IMR-90 (cell line): ENCODE results near the gene SPEF2. TPM values are rescaled to one million over a fixed set of nuclear protein-coding genes. Genes with fewer than 3 reads are reported as not detected.

ENCODE experiments used
- ATAC-seq: fragments of 200-7000 bp; cut with Tn5 transposase; 2 replicates; pipeline ENCODE4 v1.9.1; 2020; ENCODE audit warnings: low read depth, mild to moderate bottlenecking, moderate library complexity
- BruUV-seq: library from RNA; stranded (reverse); fragments of 400-500 nt; replicated peaks from 2 replicates; lab custom pipeline; 2021; lab: Mats Ljungman, UMichigan
- CTCF ChIA-PET: fragments of 300-600 bp; formaldehyde crosslinking; extraction: SDS; loops from one replicate; lab custom pipeline; 2021; ENCODE audit warnings: antibody characterized with exemption; lab: Yijun Ruan, JAX
- POLR2A ChIA-PET: fragments of 300-600 bp; sonication (Branson Sonifier 250); formaldehyde crosslinking; loops from one replicate; lab custom pipeline; 2022; ENCODE audit warnings: antibody characterized with exemption; ENCODE audit not compliant: unreplicated experiment; lab: Charles Lee
- DNase-seq: peaks from one replicate; pipeline ENCODE4 v3.0.0; 2013
- H2AFZ ChIP-seq: replicated peaks from 2 replicates; pipeline ENCODE3; 2013; ENCODE audit warnings: low read length, mild to moderate bottlenecking; ENCODE audit not compliant: poor library complexity
- H2AK5ac ChIP-seq: 2 replicates; pipeline ENCODE4 v1.6.1; 2013; ENCODE audit warnings: low read depth, low read length, inconsistent platforms
- H2AK9ac ChIP-seq: replicated peaks from 2 replicates; pipeline ENCODE3; 2013; ENCODE audit warnings: mild to moderate bottlenecking, low read depth, low read length, moderate library complexity; ENCODE audit not compliant: poor library complexity
- H2BK120ac ChIP-seq: 2 replicates; pipeline ENCODE4 v1.6.1; 2013; ENCODE audit warnings: low read depth, low read length, inconsistent platforms
- H2BK15ac ChIP-seq: 3 replicates; pipeline ENCODE4 v1.6.1; 2013; ENCODE audit warnings: low read depth, low read length, inconsistent platforms
- H2BK20ac ChIP-seq: 2 replicates; pipeline ENCODE4 v1.6.1; 2013; ENCODE audit warnings: low read depth, mild to moderate bottlenecking, inconsistent platforms, low read length, moderate library complexity
- H2BK5ac ChIP-seq: 2 replicates; pipeline ENCODE4 v1.6.1; 2013; ENCODE audit warnings: mild to moderate bottlenecking, low read depth, low read length, inconsistent platforms; ENCODE audit not compliant: poor library complexity, severe bottlenecking
- H3K14ac ChIP-seq: replicated peaks from 2 replicates; pipeline ENCODE4 v1.6.1; 2013; ENCODE audit warnings: low read depth, low read length, inconsistent platforms
- H3K18ac ChIP-seq: 2 replicates; pipeline ENCODE4 v1.6.1; 2013; ENCODE audit warnings: low read depth, low read length, control low read depth
- H3K23ac ChIP-seq: 2 replicates; pipeline ENCODE4 v1.6.1; 2013; ENCODE audit warnings: low read depth, low read length, inconsistent platforms
- H3K27ac ChIP-seq: 2 replicates; pipeline ENCODE4 v1.5.1; 2013; ENCODE audit warnings: mild to moderate bottlenecking, control low read depth, low read length; ENCODE audit not compliant: insufficient read depth
- H3K27me3 ChIP-seq: 2 replicates; pipeline ENCODE4 v1.6.1; 2013; ENCODE audit warnings: low read length; ENCODE audit not compliant: control insufficient read depth, insufficient read depth
- H3K36me3 ChIP-seq: 2 replicates; pipeline ENCODE4 v1.6.1; 2013; ENCODE audit warnings: low read length, mixed read lengths; ENCODE audit not compliant: control insufficient read depth, insufficient read depth
- H3K4ac ChIP-seq: 2 replicates; pipeline ENCODE4 v1.6.1; 2013; ENCODE audit warnings: low read depth, low read length, inconsistent platforms
- H3K4me1 ChIP-seq: 2 replicates; pipeline ENCODE4 v1.6.1; 2013; ENCODE audit warnings: low read length, mixed read lengths; ENCODE audit not compliant: control insufficient read depth, insufficient read depth
- H3K4me2 ChIP-seq: 2 replicates; pipeline ENCODE4 v1.6.1; 2013; ENCODE audit warnings: low read depth, mild to moderate bottlenecking, control low read depth, low read length, moderate library complexity
- H3K4me3 ChIP-seq: 2 replicates; pipeline ENCODE4 v1.5.1; 2013; ENCODE audit warnings: low read depth, mild to moderate bottlenecking, control low read depth, low read length, moderate library complexity; ENCODE audit not compliant: insufficient read depth
- H3K56ac ChIP-seq: 2 replicates; pipeline ENCODE4 v1.6.1; 2013; ENCODE audit warnings: low read length, inconsistent platforms; ENCODE audit not compliant: insufficient read depth; ENCODE audit errors: extremely low read depth
- H3K79me1 ChIP-seq, 2 experiments: 2 replicates each; pipeline ENCODE4 v1.6.1; 2013; ENCODE audit warnings: low read length in 2 of 2, inconsistent platforms in 1 of 2, low read depth in 1 of 2
- H3K9ac ChIP-seq: 2 replicates; pipeline ENCODE4 v1.6.1; 2013; ENCODE audit warnings: low read depth, low read length, control low read depth
- H3K9me1 ChIP-seq: 2 replicates; pipeline ENCODE4 v1.6.1; 2013; ENCODE audit warnings: low read length, inconsistent platforms; ENCODE audit not compliant: insufficient read depth
- H3K9me3 ChIP-seq: 2 replicates; pipeline ENCODE4 v1.6.1; 2013; ENCODE audit warnings: low read length; ENCODE audit not compliant: control insufficient read depth, insufficient read depth
- H4K20me1 ChIP-seq: 2 replicates; pipeline ENCODE4 v1.6.1; 2013; ENCODE audit warnings: low read length, inconsistent platforms; ENCODE audit not compliant: insufficient read depth
- H4K5ac ChIP-seq: 2 replicates; pipeline ENCODE4 v1.6.1; 2013; ENCODE audit warnings: mild to moderate bottlenecking, low read depth, low read length, control low read depth
- H4K8ac ChIP-seq, 2 experiments: 2 replicates each; pipeline ENCODE4 v1.6.1; 2013; ENCODE audit warnings: low read depth in 2 of 2, low read length in 2 of 2, control low read depth in 1 of 2, inconsistent platforms in 1 of 2
- H4K91ac ChIP-seq: 2 replicates; pipeline ENCODE4 v1.6.1; 2013; ENCODE audit warnings: low read depth, low read length, inconsistent platforms; ENCODE audit not compliant: insufficient read depth
- BHLHE40 ChIP-seq: fragments of 150-350 bp; IDR thresholded peaks from 2 replicates; pipeline ENCODE4 v1.6.1; 2016; ENCODE audit warnings: mild to moderate bottlenecking, low read depth, low read length
- CHD1 ChIP-seq: IDR thresholded peaks from 2 replicates; pipeline ENCODE4 v1.6.1; 2012; ENCODE audit warnings: low read depth, low read length, improper control_type of control experiment
- RAD21 ChIP-seq: IDR thresholded peaks from 2 replicates; pipeline ENCODE4 v1.6.1; 2012; ENCODE audit warnings: low read length, improper control_type of control experiment
- SMC3 ChIP-seq: fragments of 150-350 bp; IDR thresholded peaks from 2 replicates; pipeline ENCODE4 v1.6.1; 2016; ENCODE audit warnings: low read depth, mild to moderate bottlenecking, antibody characterized with exemption, low read length, moderate library complexity
- WGBS, 2 experiments: methylation state at CpG; one replicate each; pipeline versions ENCODE4 v1.1.5 to v1.1.7; 2013; ENCODE audit warnings: missing lambda C conversion rate in 2 of 2; ENCODE audit not compliant: insufficient read length in 1 of 2; ENCODE audit errors: extremely low coverage in 2 of 2; 5-methylcytosine and 5-hydroxymethylcytosine counted together
- dilution Hi-C: fragments of 300-500 bp; cut with HindIII; formaldehyde crosslinking; loops from one replicate; pipeline ENCODE4 v1.14.3; 2018; ENCODE audit warnings: low sequenced_read_pairs; ENCODE audit not compliant: unreplicated experiment
- in situ Hi-C: fragments of 300-500 bp; cut with MboI; formaldehyde crosslinking; loops from 3 replicates; pipeline ENCODE4 v1.14.3; 2019; ENCODE audit warnings: low sequenced_read_pairs, inconsistent platforms, mixed read lengths
- intact Hi-C: fragments of 100-400 bp; cut with micrococcal nuclease; formaldehyde crosslinking; loops from 2 replicates; pipeline ENCODE4 v1.10.0; 2022
- polyA plus RNA-seq, 3 experiments: library from polyadenylated mRNA; depleted of rRNA; stranded (reverse); fragments of >200 nt; gene quantifications; 2 replicates each; pipeline ENCODE4 v1.2.3, GENCODE V29; 2012; ENCODE audit warnings: low replicate concordance in 1 of 3
- total RNA-seq: library from RNA; depleted of rRNA; stranded (reverse); fragments of >200 nt; gene quantifications from 2 replicates; pipeline ENCODE4 v1.2.3, GENCODE V29; 2012

Gene SPEF2
- total and polyA plus RNA-seq, 2 of the 4 experiments (the other 2 are of a cell fraction): 1.7 to 2.3 TPM

GRCh38 chr5:35847961-35848360 lies 230.3 kb downstream of the SPEF2 start:
- WGBS, 2 experiments: no CpG with 5 or more reads among the region's 3 CpGs
- H2BK5ac ChIP-seq: no peak overlapping the region
- H4K20me1 ChIP-seq: no peaks in the 10 kb centered on the region
- H2BK15ac ChIP-seq: no peak overlapping the region
- H3K27me3 ChIP-seq: no peaks in the 10 kb centered on the region
- TF ChIP-seq RAD21: no peak
- TF ChIP-seq BHLHE40: no peak
- TF ChIP-seq SMC3: no peak
- no peak for TF ChIP-seq CHD1
- DNase-seq: no peak
- H2BK120ac ChIP-seq: no peak overlapping the region
- H4K8ac ChIP-seq: no peak overlapping the region
- H3K4me3 ChIP-seq: no peak overlapping the region
- H3K9me1 ChIP-seq: no peaks in the 10 kb centered on the region
- no peak overlapping the region for H3K4ac ChIP-seq
- no peak overlapping the region for H3K4me2 ChIP-seq
- no peaks in the 10 kb centered on the region for H3K79me1 ChIP-seq
- no TSS peak for BruUV-seq
- H3K9ac ChIP-seq: no peak overlapping the region
- no peak overlapping the region for H2BK20ac ChIP-seq
- no peak overlapping the region for H3K56ac ChIP-seq
- in situ Hi-C loops: no loop called here
- no peak overlapping the region for H3K23ac ChIP-seq
- no peak overlapping the region for H3K18ac ChIP-seq
- H4K5ac ChIP-seq: no peak overlapping the region
- no peak for ATAC-seq
- ChIA-PET POLR2A (no interaction called here), CTCF (interaction anchor here (0.7 kb wide), 1 partner anchor 433 kb away, joined by 3 read pairs; no protein-coding TSS in a partner anchor)
- no peak overlapping the region for H4K91ac ChIP-seq
- no peak overlapping the region for H2AK9ac ChIP-seq
- no peaks in the 10 kb centered on the region for H3K36me3 ChIP-seq
- H3K14ac ChIP-seq: no peak overlapping the region
- no peak overlapping the region for H2AFZ ChIP-seq
- intact Hi-C loops: no loop called here
- H2AK5ac ChIP-seq: no peak overlapping the region
- H3K27ac ChIP-seq: no peak overlapping the region
- dilution Hi-C loops: no loop called here
- H3K4me1 ChIP-seq: peaks cover 2% of the 10 kb centered on the region; the same call in 1 of the 2 replicates
- peaks cover 5% of the 10 kb centered on the region for H3K9me3 ChIP-seq
